ENCODE measurements around the gene FAM228A.

The FAM228A gene

GRCh38 chr2:24160761-24161160 lies 14.1 kb upstream of the FAM228A start:
- Histone ChIP-seq H3K27ac (replicated peaks) (no peak overlapping the region), H3K4me3 (replicated peaks; ENCODE audit: insufficient read depth, low read length) (no peak overlapping the region), H3K27me3 (ENCODE audit: insufficient read depth, poor library complexity, severe bottlenecking) (no peaks in the 10 kb centered on the region)
- TF ChIP-seq GABPA (IDR thresholded peaks at IDR 0.05; ENCODE audit: low read depth) (no peak), POLR2AphosphoS5 (IDR thresholded peaks at IDR 0.05; ENCODE audit: low read depth) (no peak), CTCF (IDR thresholded peaks at IDR 0.05; ENCODE audit: insufficient read depth, low read length) (no peak)
- no peak for DNase-seq (ENCODE audit: low read depth in 1 of 2, low spot score in 1 of 2)

- Histone ChIP-seq H3K4me3 (replicated peaks; ENCODE audit: insufficient read depth, low read length) (no peak overlapping the region), H3K27ac (replicated peaks) (no peak overlapping the region; the same call in 1 of the 2 replicates), H3K27me3 (ENCODE audit: insufficient read depth, poor library complexity, severe bottlenecking) (no peaks in the 10 kb centered on the region)
- no peak for TF ChIP-seq SPI1 (IDR thresholded peaks at IDR 0.05; ENCODE audit: borderline replicate concordance, low read depth)
- no peak for DNase-seq (ENCODE audit: low read depth in 1 of 2, low spot score in 1 of 2)
These were observed 12.4 kb upstream of the FAM228A start for GRCh38 chr2:24162494-24162893.

- no peaks in the 10 kb centered on the region for H3K27me3 ChIP-seq (ENCODE audit: insufficient read depth, poor library complexity, severe bottlenecking)
- TF ChIP-seq SPI1 (IDR thresholded peaks at IDR 0.05; ENCODE audit: borderline replicate concordance, low read depth) (peak; percentile 48; the same call in 1 of the 2 replicates), GABPA (IDR thresholded peaks at IDR 0.05; ENCODE audit: low read depth) (no peak)
- peak in 1 of 2 experiments; percentile 23 for DNase-seq (ENCODE audit: low read depth in 1 of 2, low spot score in 1 of 2)
- no peak overlapping the region for H3K27ac ChIP-seq (replicated peaks)
- no peak overlapping the region for H3K4me3 ChIP-seq (replicated peaks; ENCODE audit: insufficient read depth, low read length)
These were observed 11.7 kb upstream of the FAM228A start for GRCh38 chr2:24163186-24163585.

- Histone ChIP-seq H3K27me3 (ENCODE audit: insufficient read depth, poor library complexity, severe bottlenecking) (no peaks in the 10 kb centered on the region), H3K4me3 (replicated peaks; ENCODE audit: insufficient read depth, low read length) (no peak overlapping the region), H3K27ac (replicated peaks) (no peak overlapping the region)
- TF ChIP-seq POLR2AphosphoS5 (IDR thresholded peaks at IDR 0.05; ENCODE audit: low read depth) (no peak), GABPA (IDR thresholded peaks at IDR 0.05; ENCODE audit: low read depth) (no peak), REST (IDR thresholded peaks at IDR 0.05; ENCODE audit: insufficient replicate concordance, low read depth) (no peak), SPI1 (IDR thresholded peaks at IDR 0.05; ENCODE audit: borderline replicate concordance, low read depth) (no peak), CTCF (IDR thresholded peaks at IDR 0.05; ENCODE audit: insufficient read depth, low read length) (no peak)
- DNase-seq (ENCODE audit: low read depth in 1 of 2, low spot score in 1 of 2), result no peak
These were observed 11.3 kb upstream of the FAM228A start for GRCh38 chr2:24163601-24164000.

GRCh38 chr2:24164416-24164973 lies 10.4 kb upstream of the FAM228A start:
- TF ChIP-seq POLR2AphosphoS5 (IDR thresholded peaks at IDR 0.05; ENCODE audit: low read depth) (no peak), REST (IDR thresholded peaks at IDR 0.05; ENCODE audit: insufficient replicate concordance, low read depth) (no peak), CTCF (IDR thresholded peaks at IDR 0.05; ENCODE audit: insufficient read depth, low read length) (peak; percentile 17), SPI1 (IDR thresholded peaks at IDR 0.05; ENCODE audit: borderline replicate concordance, low read depth) (0 out of 2 replicates have a peak, but pooled peaks have one; percentile 12), GABPA (IDR thresholded peaks at IDR 0.05; ENCODE audit: low read depth) (no peak)
- no peak overlapping the region for H3K4me3 ChIP-seq (replicated peaks; ENCODE audit: insufficient read depth, low read length)
- no peaks in the 10 kb centered on the region for H3K27me3 ChIP-seq (ENCODE audit: insufficient read depth, poor library complexity, severe bottlenecking)
- peak in 1 of 2 experiments; percentile 17 for DNase-seq (ENCODE audit: low read depth in 1 of 2, low spot score in 1 of 2)
- H3K27ac ChIP-seq (replicated peaks), result no peak overlapping the region

Measured in HL-60 (cell line).